ENCODE results near the gene OPCML. TPM values are rescaled to one million over a fixed set of nuclear protein-coding genes. Genes with fewer than 3 reads are reported as not detected.

The OPCML gene
- total and polyA plus RNA-seq, 12 donors, result under 0.01 to 1.2 (median 0.39) TPM

DNA sequence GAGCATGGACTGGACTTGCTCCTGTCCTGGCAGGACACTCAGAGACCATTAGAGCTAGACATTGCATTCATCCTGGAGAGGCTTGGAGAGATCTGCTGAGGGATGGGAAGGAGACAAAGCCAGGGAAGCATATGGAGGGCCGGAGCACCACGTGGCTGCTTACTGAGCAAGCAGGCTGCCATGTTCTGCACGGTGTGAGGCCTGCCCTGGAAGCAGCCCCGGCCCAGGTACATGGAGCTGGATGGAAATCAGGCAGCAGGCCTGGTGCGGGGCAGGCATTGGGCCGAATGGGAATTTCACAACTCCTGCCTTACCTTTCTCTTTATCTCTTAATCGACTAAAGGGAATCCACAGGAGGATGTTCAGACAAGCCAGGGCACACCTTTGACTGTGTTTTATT, 371.5 kb downstream of the OPCML start:
- DNase-seq, result no peak
- intact Hi-C loops (cut with DNase I), result loop anchor here in 6 of 10 donors (5.0 to 10.0 kb wide), 5 partner anchors 73 to 664 kb away; no protein-coding TSS in a partner anchor
- H3K4me1 ChIP-seq, result peaks cover 0 to 7% (median 0%) of the 10 kb centered on the region in 9 donors
- no peaks in the 10 kb centered on the region for H3K36me3 ChIP-seq
- H3K9me3 ChIP-seq, result no peaks in the 10 kb centered on the region
- H3K4me3 ChIP-seq, result no peak overlapping the region
- no peak for ATAC-seq
- H3K27ac ChIP-seq, result no peak overlapping the region
- WGBS, 2 donors, result 85% methylated on average over 7 of the region's 7 CpGs
- H3K27me3 ChIP-seq, result peaks cover 0 to 61% (median 30%) of the 10 kb centered on the region in 7 donors
- TF ChIP-seq CTCF (IDR thresholded peaks at IDR 0.05), result no peak

DNA sequence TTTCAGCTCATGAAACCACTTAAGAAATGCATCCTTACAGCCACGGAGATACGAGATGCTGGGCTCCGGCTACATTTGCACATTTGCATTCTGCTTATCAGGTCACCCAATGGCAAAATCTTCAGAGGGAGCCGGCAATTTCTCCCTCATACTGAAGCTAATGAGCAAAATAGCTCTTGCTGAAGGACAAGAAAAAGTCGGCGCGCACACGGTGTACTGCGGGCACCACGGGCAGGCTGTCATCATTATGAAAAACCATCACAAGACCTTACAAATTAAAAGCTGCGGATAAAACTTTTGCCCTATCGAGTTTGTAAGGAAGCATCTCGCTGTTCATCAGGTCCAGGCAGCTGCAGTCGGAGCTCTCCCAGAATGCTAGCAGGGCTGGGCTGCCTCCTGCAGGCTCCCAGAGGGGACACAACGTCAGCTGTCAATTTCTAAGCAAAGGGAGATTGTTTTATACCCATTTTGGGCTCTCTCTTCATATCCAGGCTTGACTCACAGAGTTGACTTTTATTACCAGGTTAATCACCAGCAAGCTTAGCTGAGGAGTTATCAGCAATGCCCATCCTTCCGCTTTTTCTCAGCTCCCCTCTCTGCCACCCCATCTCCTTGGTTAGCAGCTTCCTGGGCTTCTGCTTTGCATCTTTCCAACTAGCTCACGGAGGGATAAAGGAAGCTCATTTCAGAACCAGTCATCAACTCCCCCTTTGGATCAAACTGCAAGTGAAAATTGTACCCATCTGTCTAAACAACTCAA, 375.1 kb downstream of the OPCML start:
- H3K27me3 ChIP-seq, result peaks cover 0 to 84% (median 58%) of the 10 kb centered on the region in 7 donors

GRCh38 chr11:133154781-133155180, 377.5 kb downstream of the OPCML start:
- DNase-seq (no peak), ATAC-seq (no peak)
- 49 to 56% methylated on average over 4 of the region's 4 CpGs for WGBS, 2 donors
- no peaks in the 10 kb centered on the region for H3K9me3 ChIP-seq
- H3K4me3 ChIP-seq, result no peak overlapping the region
- no peak for TF ChIP-seq CTCF (IDR thresholded peaks at IDR 0.05)
- no peaks in the 10 kb centered on the region for H3K36me3 ChIP-seq
- peaks cover 0 to 78% (median 57%) of the 10 kb centered on the region in 7 donors for H3K27me3 ChIP-seq
- no peaks in the 10 kb centered on the region for H3K4me1 ChIP-seq
- intact Hi-C loops (cut with DNase I), result loop anchor here in 3 of 10 donors (5.0 kb wide), 2 partner anchors 72 to 663 kb away; no protein-coding TSS in a partner anchor
- H3K27ac ChIP-seq, result no peak overlapping the region

More for the DNA sequence above, 375.1 kb downstream of the OPCML start:
- 35 to 44% methylated on average over 17 of the region's 17 CpGs for WGBS, 2 donors
- ATAC-seq (peak in 2 of 8 donors; percentile 16 to 67), DNase-seq (peak; percentile 13 to 37)
- Histone ChIP-seq H3K9me3 (no peaks in the 10 kb centered on the region), H3K27ac (no peak overlapping the region), H3K36me3 (no peaks in the 10 kb centered on the region), H3K4me3 (no peak overlapping the region), H3K4me1 (no peaks in the 10 kb centered on the region)
- peak; percentile 11 to 57 (median 35) for TF ChIP-seq CTCF (IDR thresholded peaks at IDR 0.05)
- intact Hi-C loops (cut with DNase I), result loop anchor here in 4 of 10 donors (2.0 to 5.0 kb wide), 3 partner anchors 74 to 660 kb away; no protein-coding TSS in a partner anchor

- H3K27ac ChIP-seq, result no peak overlapping the region
Measured at GRCh38 chr11:133154076-133154475, 378.2 kb downstream of the OPCML start.

More at GRCh38 chr11:133154076-133154475, 378.2 kb downstream of the OPCML start:
- 65 to 72% methylated on average over 8 of the region's 8 CpGs for WGBS, 2 donors
- TF ChIP-seq CTCF (IDR thresholded peaks at IDR 0.05), result no peak
- Histone ChIP-seq H3K4me3 (no peak overlapping the region), H3K9me3 (no peaks in the 10 kb centered on the region), H3K36me3 (no peaks in the 10 kb centered on the region), H3K27me3 (peaks cover 0 to 76% (median 57%) of the 10 kb centered on the region in 7 donors), H3K4me1 (no peaks in the 10 kb centered on the region)
- no peak for ATAC-seq
- intact Hi-C loops (cut with DNase I), result loop anchor here in 1 of 10 donors (5.0 kb wide), 1 partner anchor 72 kb away; no protein-coding TSS in a partner anchor
- DNase-seq, result no peak
